Retina (tissue), 1 donor: Measurements from ENCODE around the gene RIPOR2.
"Not testable (repeated sequence)": the region's sequence is repeated elsewhere in the genome, so short reads cannot be mapped to it uniquely, and the experiment has no call there.

Experiments
- DNase-seq: peaks from one replicate; pipeline ENCODE4 v3.0.0-alpha.2; 2016

RIPOR2 gene

GRCh38 chr6:24757611-24758010 is 178.1 kb downstream of the RIPOR2 start:
- DNase-seq, result no peak

- DNase-seq, result no peak
Measured at GRCh38 chr6:24755279-24755678, 180.5 kb downstream of the RIPOR2 start.

GRCh38 chr6:24754378-24754777 is 181.4 kb downstream of the RIPOR2 start:
- not testable (repeated sequence) for DNase-seq
